ENCODE measurements around the gene RERE.

The RERE gene

GRCh38 chr1:8324176-8324810, 493.1 kb downstream of the RERE start:
- TF ChIP-seq CTCF (IDR thresholded peaks at IDR 0.05; ENCODE audit: insufficient read depth, low read depth, low read length, missing control alignments): no peak
- no peak overlapping the region for H3K4me3 ChIP-seq (ENCODE audit: low read depth, low read length)
- DNase-seq (ENCODE audit: low read depth): no peak

DNA sequence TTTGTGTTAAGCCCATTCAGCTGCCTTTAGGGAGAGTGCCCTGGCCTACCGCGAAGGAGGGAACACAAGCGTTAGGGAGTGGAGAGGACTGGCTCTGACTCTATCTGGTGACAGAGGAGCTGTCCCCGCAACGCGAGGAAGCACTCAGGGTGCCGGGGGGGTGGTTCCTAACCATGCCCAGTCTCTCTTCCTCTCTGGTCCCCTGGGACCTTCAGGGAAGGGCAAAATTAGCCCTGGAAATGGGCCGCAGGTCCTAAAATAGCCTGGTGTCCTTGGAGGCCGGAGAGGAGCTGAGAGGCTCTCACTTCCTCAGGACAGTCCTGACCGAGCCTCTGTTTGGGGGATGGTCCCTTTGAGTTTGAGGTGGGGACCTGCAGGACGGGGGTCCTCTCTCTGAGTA, 493.7 kb downstream of the RERE start:
- no peak overlapping the region for H3K4me3 ChIP-seq (ENCODE audit: low read depth, low read length)
- DNase-seq (ENCODE audit: low read depth): no peak
- no peak for TF ChIP-seq CTCF (IDR thresholded peaks at IDR 0.05; ENCODE audit: insufficient read depth, low read depth, low read length, missing control alignments)

DNA sequence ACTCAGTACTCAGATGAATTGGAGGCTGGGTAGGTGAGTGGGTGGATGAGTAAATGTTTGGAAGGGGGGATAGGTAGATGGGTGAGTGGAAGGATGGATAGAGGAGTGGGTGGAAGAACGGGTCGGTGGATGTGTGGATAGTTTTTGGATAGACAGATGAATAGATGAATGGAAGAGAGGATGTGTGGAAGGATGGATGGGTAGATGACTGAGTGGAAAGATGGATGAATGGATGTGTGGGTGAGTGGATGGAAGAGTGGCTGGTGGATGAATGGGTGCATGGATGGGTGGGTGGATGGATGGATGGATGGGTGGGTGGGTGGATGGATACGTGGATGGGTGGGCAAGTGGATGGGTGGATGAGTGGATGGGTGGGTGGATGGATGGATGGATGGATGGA, 495.8 kb downstream of the RERE start:
- no peak for TF ChIP-seq CTCF (IDR thresholded peaks at IDR 0.05; ENCODE audit: insufficient read depth, low read depth, low read length, missing control alignments)
- H3K4me3 ChIP-seq (ENCODE audit: low read depth, low read length): no peak overlapping the region

DNA sequence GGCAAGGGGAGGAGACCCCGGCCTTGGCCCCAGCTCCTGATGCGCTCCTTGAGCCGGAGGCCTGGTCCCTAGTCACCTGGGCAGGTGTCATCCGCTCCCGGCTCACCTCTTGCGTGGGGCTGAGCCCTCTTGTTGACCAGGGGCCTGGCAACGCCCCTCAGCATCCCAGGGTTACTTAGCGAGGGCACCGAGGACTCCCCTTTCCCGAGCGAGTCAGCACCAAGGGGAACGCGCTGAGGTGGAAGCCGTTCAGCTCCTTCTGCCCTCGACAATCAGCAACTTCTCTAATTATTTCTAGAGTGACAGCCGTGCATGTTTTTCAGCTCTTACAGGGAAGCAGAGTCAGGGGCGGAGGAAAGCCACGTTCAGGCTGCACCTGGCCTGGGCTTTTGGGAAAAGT, 499.0 kb downstream of the RERE start:
- DNase-seq (ENCODE audit: low read depth): no peak
- TF ChIP-seq CTCF (IDR thresholded peaks at IDR 0.05; ENCODE audit: insufficient read depth, low read depth, low read length, missing control alignments): no peak
- no peak overlapping the region; the same call in 1 of the 2 replicates for H3K4me3 ChIP-seq (ENCODE audit: low read depth, low read length)

More for the DNA sequence above, 495.8 kb downstream of the RERE start:
- DNase-seq (ENCODE audit: low read depth): no peak

- peak; percentile 36 for DNase-seq (ENCODE audit: low read depth)
- no peak within 1 kb of the TSS; the same call in 1 of the 2 replicates for H3K4me3 ChIP-seq (ENCODE audit: low read depth, low read length)
- TF ChIP-seq CTCF (IDR thresholded peaks at IDR 0.05; ENCODE audit: insufficient read depth, low read depth, low read length, missing control alignments): no peak
These were observed 499.6 kb downstream of the RERE start, which contains the start of gene SLC45A1 for GRCh38 chr1:8317647-8318381. Gene SLC45A1 (plus strand): TSS chr1:8318114. CDS start chr1:8324330, 6,216 bp downstream.

DNA sequence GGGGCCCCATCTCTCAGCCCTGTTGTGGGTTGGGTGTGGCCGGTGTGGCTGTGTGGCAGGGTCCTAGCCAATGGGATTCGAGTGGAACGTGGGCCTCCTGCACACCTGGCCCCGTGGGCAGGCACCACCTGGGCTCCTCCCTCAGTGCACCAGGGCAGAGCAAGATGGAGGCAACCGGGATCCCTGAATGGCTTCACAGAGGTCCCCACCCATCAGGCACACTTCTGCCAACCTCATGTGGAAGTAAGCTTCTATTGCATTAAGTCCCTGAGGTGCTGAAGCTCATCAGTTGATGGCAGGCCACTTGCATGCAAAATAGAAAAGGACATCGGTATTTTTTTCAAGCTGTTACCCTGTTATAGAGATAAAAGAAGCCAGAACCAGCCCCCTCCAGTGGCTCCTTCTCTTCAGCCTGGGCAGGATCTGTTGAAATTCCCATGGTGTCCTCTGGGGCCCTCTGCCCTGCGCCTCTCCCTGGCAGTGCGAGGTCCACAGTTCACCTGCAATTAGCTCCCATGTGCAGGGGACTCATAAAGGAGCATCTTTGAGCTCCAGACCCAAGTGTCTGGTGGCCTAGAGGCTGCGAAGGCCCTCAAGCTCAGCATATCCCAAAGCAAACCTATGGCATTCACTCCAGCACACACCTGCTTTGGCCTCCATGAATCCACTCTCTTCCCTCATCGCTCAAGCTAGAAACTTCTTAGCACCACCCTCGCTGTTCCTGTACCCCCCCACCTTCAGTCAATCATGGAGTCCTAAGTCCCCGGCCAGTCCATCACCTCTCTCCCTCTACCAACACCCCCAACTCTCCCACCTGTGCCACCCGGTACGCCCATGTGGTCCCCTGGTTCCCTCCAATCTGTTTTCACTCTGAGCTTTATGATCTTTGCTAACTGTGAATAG, 501.6 kb downstream of the RERE start:
- no peak for TF ChIP-seq CTCF (IDR thresholded peaks at IDR 0.05; ENCODE audit: insufficient read depth, low read depth, low read length, missing control alignments)
- no peak for DNase-seq (ENCODE audit: low read depth)
- H3K4me3 ChIP-seq (ENCODE audit: low read depth, low read length): no peak overlapping the region
